PC-9 (cell line): Measurements from ENCODE around the gene PLAC1. TPM values are rescaled to one million over a fixed set of nuclear protein-coding genes. Genes with fewer than 3 reads are reported as not detected.

Experiments used
- BruUV-seq: library from RNA; stranded (reverse); fragments of 400-500 nt; replicated peaks from 2 replicates; lab custom pipeline; 2021; lab: Mats Ljungman, UMichigan
- CTCF ChIA-PET: fragments of 300-600 bp; sonication (Branson Sonifier 250); formaldehyde crosslinking; loops from one replicate; lab custom pipeline; 2022; ENCODE audit warnings: antibody characterized with exemption; lab: Charles Lee
- POLR2A ChIA-PET: fragments of 300-600 bp; sonication (Branson Sonifier 250); formaldehyde crosslinking; loops from one replicate; lab custom pipeline; 2022; ENCODE audit warnings: antibody characterized with exemption; ENCODE audit not compliant: unreplicated experiment; lab: Charles Lee
- DNase-seq, 2 experiments: peaks; one replicate each; pipeline versions ENCODE4 v3.0.0 to v3.0.0-alpha.2; 2015 to 2022; ENCODE audit warnings: mixed read lengths in 1 of 2
- H2AFZ ChIP-seq: fragments of 200-600 bp; sonication (generic); 2 replicates; pipeline ENCODE4 v1.8.1; 2017; ENCODE audit warnings: antibody characterized with exemption
- H3F3A ChIP-seq: fragments of 200-600 bp; sonication (generic); 2 replicates; pipeline ENCODE4 v1.8.1; 2017; ENCODE audit warnings: antibody characterized with exemption, mild to moderate bottlenecking, low read depth; ENCODE audit not compliant: insufficient read depth
- H3K27ac ChIP-seq: fragments of 200-600 bp; sonication (generic); 2 replicates; pipeline ENCODE4 v1.6.1; 2016; ENCODE audit warnings: mixed run types
- H3K27me3 ChIP-seq: fragments of 200-600 bp; sonication (generic); 2 replicates; pipeline ENCODE4 v1.6.1; 2016; ENCODE audit warnings: low read depth, mixed run types; ENCODE audit not compliant: insufficient read depth
- H3K36me3 ChIP-seq: fragments of 200-600 bp; sonication (generic); 2 replicates; pipeline ENCODE4 v1.6.1; 2016; ENCODE audit warnings: low read depth, mixed run types
- H3K4me1 ChIP-seq: fragments of 200-600 bp; sonication (generic); replicated peaks from 2 replicates; pipeline ENCODE4 v1.6.1; 2016; ENCODE audit warnings: mixed run types; ENCODE audit not compliant: insufficient read depth
- H3K4me2 ChIP-seq: fragments of 200-600 bp; sonication (generic); 2 replicates; pipeline ENCODE4 v1.6.1; 2017; ENCODE audit warnings: mixed run types
- H3K4me3 ChIP-seq: fragments of 200-600 bp; sonication (generic); 2 replicates; pipeline ENCODE4 v1.6.1; 2016; ENCODE audit warnings: mixed run types
- H3K79me2 ChIP-seq: fragments of 200-600 bp; sonication (generic); 2 replicates; pipeline ENCODE4 v1.6.1; 2017; ENCODE audit warnings: low read depth, mixed run types
- H3K9me2 ChIP-seq: fragments of 200-600 bp; sonication (generic); 2 replicates; pipeline ENCODE4 v1.8.1; 2017; ENCODE audit warnings: mild to moderate bottlenecking; ENCODE audit not compliant: insufficient read depth
- H3K9me3 ChIP-seq: fragments of 200-600 bp; sonication (generic); 2 replicates; pipeline ENCODE4 v1.8.1; 2016; ENCODE audit warnings: low read depth; ENCODE audit not compliant: insufficient read depth
- H4K20me1 ChIP-seq: fragments of 200-600 bp; sonication (generic); 2 replicates; pipeline ENCODE4 v1.8.1; 2017; ENCODE audit not compliant: insufficient read depth
- EZH2 ChIP-seq: fragments of 200-600 bp; sonication (generic); IDR thresholded peaks from 2 replicates; pipeline ENCODE4 v1.8.0; 2017; ENCODE audit warnings: antibody characterized with exemption, low read depth
- intact Hi-C: fragments of 100-400 bp; cut with micrococcal nuclease; formaldehyde crosslinking; loops from one replicate; pipeline ENCODE4 v1.10.0; 2022; ENCODE audit not compliant: unreplicated experiment
- total RNA-seq: library from RNA; stranded (reverse); gene quantifications from 2 replicates; pipeline ENCODE4 v1.2.3, GENCODE V29; 2021
- TF ChIP-seq, protein P1 (sequence below): fragments of 200-600 bp; sonication (generic); conservative IDR thresholded peaks from 2 replicates; pipeline ENCODE4 v1.6.1; 2017; ENCODE audit warnings: mixed run types, antibody characterized with exemption, mild to moderate bottlenecking, moderate library complexity

PLAC1 gene
- total RNA-seq, 1 experiment from 2014 or later: 2.1 TPM

- intact Hi-C loops: no loop called here
Observed at GRCh38 chrX:134619838-134620237, 38.4 kb downstream of the PLAC1 start.

GRCh38 chrX:134613396-134613795 lies 44.9 kb downstream of the PLAC1 start:
- intact Hi-C loops: no loop called here
- Histone ChIP-seq H3K9me3 (no peaks in the 10 kb centered on the region), H3K27me3 (no peaks in the 10 kb centered on the region), H3K9me2 (no peaks in the 10 kb centered on the region), H4K20me1 (no peaks in the 10 kb centered on the region), H3K27ac (no peak overlapping the region), H3K36me3 (no peaks in the 10 kb centered on the region), H3K4me2 (no peak overlapping the region), H3K4me3 (no peak overlapping the region), H3K4me1 (no peaks in the 10 kb centered on the region), H3F3A (no peaks in the 10 kb centered on the region), H3K79me2 (no peaks in the 10 kb centered on the region), H2AFZ (no peak overlapping the region)
- POLR2A ChIA-PET: no interaction called here
- CTCF ChIA-PET: no interaction called here
- DNase-seq: no peak
- BruUV-seq: no TSS peak
- TF ChIP-seq, protein P1, sequence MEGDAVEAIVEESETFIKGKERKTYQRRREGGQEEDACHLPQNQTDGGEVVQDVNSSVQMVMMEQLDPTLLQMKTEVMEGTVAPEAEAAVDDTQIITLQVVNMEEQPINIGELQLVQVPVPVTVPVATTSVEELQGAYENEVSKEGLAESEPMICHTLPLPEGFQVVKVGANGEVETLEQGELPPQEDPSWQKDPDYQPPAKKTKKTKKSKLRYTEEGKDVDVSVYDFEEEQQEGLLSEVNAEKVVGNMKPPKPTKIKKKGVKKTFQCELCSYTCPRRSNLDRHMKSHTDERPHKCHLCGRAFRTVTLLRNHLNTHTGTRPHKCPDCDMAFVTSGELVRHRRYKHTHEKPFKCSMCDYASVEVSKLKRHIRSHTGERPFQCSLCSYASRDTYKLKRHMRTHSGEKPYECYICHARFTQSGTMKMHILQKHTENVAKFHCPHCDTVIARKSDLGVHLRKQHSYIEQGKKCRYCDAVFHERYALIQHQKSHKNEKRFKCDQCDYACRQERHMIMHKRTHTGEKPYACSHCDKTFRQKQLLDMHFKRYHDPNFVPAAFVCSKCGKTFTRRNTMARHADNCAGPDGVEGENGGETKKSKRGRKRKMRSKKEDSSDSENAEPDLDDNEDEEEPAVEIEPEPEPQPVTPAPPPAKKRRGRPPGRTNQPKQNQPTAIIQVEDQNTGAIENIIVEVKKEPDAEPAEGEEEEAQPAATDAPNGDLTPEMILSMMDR: no peak
- TF ChIP-seq EZH2: no peak

More at GRCh38 chrX:134619838-134620237, 38.4 kb downstream of the PLAC1 start:
- POLR2A ChIA-PET: interaction anchor here (0.6 kb wide), 1 partner anchor 134 kb away, joined by 3 read pairs; no protein-coding TSS in a partner anchor
- CTCF ChIA-PET: no interaction called here
- Histone ChIP-seq H3K9me3 (no peaks in the 10 kb centered on the region), H3K9me2 (no peaks in the 10 kb centered on the region), H3K27ac (no peak overlapping the region), H3K4me1 (peaks cover 33% of the 10 kb centered on the region), H3K4me3 (no peak overlapping the region), H3K36me3 (no peaks in the 10 kb centered on the region), H4K20me1 (no peaks in the 10 kb centered on the region), H3K4me2 (no peak overlapping the region), H3F3A (peaks cover 3% of the 10 kb centered on the region; the same call in 1 of the 2 replicates), H2AFZ (no peak overlapping the region), H3K79me2 (no peaks in the 10 kb centered on the region), H3K27me3 (no peaks in the 10 kb centered on the region)
- BruUV-seq: no TSS peak
- DNase-seq: peak in 1 of 2 experiments; percentile 42
- no peak for TF ChIP-seq EZH2
- TF ChIP-seq, protein P1: no peak

GRCh38 chrX:134608153-134608552 lies 50.1 kb downstream of the PLAC1 start:
- no peak overlapping the region for H3K4me2 ChIP-seq
- H3K9me3 ChIP-seq: no peaks in the 10 kb centered on the region
- CTCF ChIA-PET: no interaction called here
- H3K79me2 ChIP-seq: no peaks in the 10 kb centered on the region
- no peak for DNase-seq
- no peaks in the 10 kb centered on the region for H3K9me2 ChIP-seq
- no peaks in the 10 kb centered on the region for H4K20me1 ChIP-seq
- no peak overlapping the region for H3K4me3 ChIP-seq
- peaks cover 14% of the 10 kb centered on the region; the same call in 1 of the 2 replicates for H3F3A ChIP-seq
- no peaks in the 10 kb centered on the region for H3K36me3 ChIP-seq
- no peak overlapping the region for H2AFZ ChIP-seq
- TF ChIP-seq, protein P1: no peak
- TF ChIP-seq EZH2: no peak
- peaks cover 23% of the 10 kb centered on the region for H3K4me1 ChIP-seq
- H3K27ac ChIP-seq: no peak overlapping the region
- H3K27me3 ChIP-seq: no peaks in the 10 kb centered on the region
- intact Hi-C loops: no loop called here
- POLR2A ChIA-PET: no interaction called here
- no TSS peak for BruUV-seq
